WERI-Rb-1 (cell line): Measurements from ENCODE around the gene ARMC9.

ENCODE experiments used
- DNase-seq: peaks from one replicate; pipeline ENCODE4 v3.0.0-alpha.2; 2020
- H3K27ac ChIP-seq: fragments of 250-450 bp; sonication (Bioruptor Pico); 2 replicates; pipeline ENCODE4 v1.5.1; 2020; ENCODE audit warnings: mild to moderate bottlenecking, moderate library complexity
- H3K27me3 ChIP-seq: fragments of 250-450 bp; sonication (Bioruptor Pico); 2 replicates; pipeline ENCODE4 v1.5.1; 2021; ENCODE audit warnings: mild to moderate bottlenecking, low read depth, moderate library complexity; ENCODE audit not compliant: insufficient read depth, severe bottlenecking
- H3K36me3 ChIP-seq: fragments of 250-450 bp; sonication (Bioruptor Pico); 2 replicates; pipeline ENCODE4 v1.5.1; 2020; ENCODE audit warnings: mild to moderate bottlenecking, moderate library complexity
- H3K4me3 ChIP-seq: 2 replicates; pipeline ENCODE4 v1.5.1; 2011; ENCODE audit warnings: low read depth, mild to moderate bottlenecking, control low read depth, low read length
- H3K9me3 ChIP-seq: fragments of 250-450 bp; sonication (Bioruptor Pico); 2 replicates; pipeline ENCODE4 v1.5.1; 2021; ENCODE audit warnings: mild to moderate bottlenecking, moderate library complexity; ENCODE audit not compliant: severe bottlenecking
- TF ChIP-seq, protein P1 (sequence below): IDR thresholded peaks from 2 replicates; pipeline ENCODE4 v1.5.1; 2011; ENCODE audit warnings: low read depth, mild to moderate bottlenecking, control low read depth, inconsistent platforms, low read length

ARMC9 gene

DNA sequence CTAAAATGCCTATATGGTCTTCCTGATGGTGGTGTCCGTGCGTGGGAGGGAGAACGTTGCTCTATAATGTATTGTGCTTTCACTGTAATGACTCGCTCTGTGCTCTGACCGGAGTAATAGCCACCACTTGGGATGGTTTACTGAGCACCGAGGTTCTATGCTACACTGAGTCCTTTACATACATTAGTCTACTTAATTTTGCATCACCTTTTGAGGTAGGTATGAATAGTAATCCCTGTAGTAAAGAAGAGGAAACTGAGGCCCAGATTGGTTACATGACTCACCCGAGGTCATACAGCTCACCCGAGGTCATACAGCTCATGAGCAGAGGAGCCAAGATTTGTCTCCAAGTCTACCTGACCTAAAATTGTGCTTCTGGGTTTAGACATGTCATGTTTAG is 79.5 kb downstream of the ARMC9 start:
- Histone ChIP-seq H3K9me3 (no peaks in the 10 kb centered on the region), H3K27ac (no peak overlapping the region), H3K27me3 (no peaks in the 10 kb centered on the region), H3K4me3 (no peak overlapping the region), H3K36me3 (peaks cover 63% of the 10 kb centered on the region)
- no peak for DNase-seq
- TF ChIP-seq, protein P1, sequence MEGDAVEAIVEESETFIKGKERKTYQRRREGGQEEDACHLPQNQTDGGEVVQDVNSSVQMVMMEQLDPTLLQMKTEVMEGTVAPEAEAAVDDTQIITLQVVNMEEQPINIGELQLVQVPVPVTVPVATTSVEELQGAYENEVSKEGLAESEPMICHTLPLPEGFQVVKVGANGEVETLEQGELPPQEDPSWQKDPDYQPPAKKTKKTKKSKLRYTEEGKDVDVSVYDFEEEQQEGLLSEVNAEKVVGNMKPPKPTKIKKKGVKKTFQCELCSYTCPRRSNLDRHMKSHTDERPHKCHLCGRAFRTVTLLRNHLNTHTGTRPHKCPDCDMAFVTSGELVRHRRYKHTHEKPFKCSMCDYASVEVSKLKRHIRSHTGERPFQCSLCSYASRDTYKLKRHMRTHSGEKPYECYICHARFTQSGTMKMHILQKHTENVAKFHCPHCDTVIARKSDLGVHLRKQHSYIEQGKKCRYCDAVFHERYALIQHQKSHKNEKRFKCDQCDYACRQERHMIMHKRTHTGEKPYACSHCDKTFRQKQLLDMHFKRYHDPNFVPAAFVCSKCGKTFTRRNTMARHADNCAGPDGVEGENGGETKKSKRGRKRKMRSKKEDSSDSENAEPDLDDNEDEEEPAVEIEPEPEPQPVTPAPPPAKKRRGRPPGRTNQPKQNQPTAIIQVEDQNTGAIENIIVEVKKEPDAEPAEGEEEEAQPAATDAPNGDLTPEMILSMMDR: no peak

DNA sequence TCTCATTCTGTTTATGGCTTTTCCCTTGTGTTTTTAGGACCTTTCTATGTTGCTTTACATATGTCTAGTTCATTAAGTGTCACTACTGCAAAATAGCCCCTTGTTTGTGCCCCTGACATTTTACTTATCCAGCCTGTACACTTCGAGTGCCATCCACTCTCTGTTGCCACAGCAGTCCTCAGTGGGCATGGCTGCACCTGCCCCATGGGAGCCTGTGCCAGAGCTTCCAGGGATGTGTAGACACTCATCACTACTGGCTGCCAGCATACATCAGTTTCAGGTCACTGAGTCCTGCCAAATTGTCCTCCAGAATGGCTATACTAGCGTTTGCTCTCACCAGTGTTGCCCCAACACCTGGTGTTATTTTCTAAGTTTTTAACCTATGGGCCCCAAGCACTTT is 80.4 kb downstream of the ARMC9 start:
- H3K4me3 ChIP-seq: no peak overlapping the region
- no peaks in the 10 kb centered on the region for H3K27me3 ChIP-seq
- TF ChIP-seq, protein P1: no peak
- DNase-seq: no peak
- no peaks in the 10 kb centered on the region for H3K9me3 ChIP-seq
- H3K36me3 ChIP-seq: peaks cover 55% of the 10 kb centered on the region
- H3K27ac ChIP-seq: no peak overlapping the region

GRCh38 chr2:231280846-231281245 is 82.4 kb downstream of the ARMC9 start:
- TF ChIP-seq, protein P1: no peak
- no peak overlapping the region for H3K4me3 ChIP-seq
- no peak for DNase-seq
- H3K27me3 ChIP-seq: no peaks in the 10 kb centered on the region
- no peaks in the 10 kb centered on the region for H3K9me3 ChIP-seq
- no peak overlapping the region for H3K27ac ChIP-seq
- peaks cover 45% of the 10 kb centered on the region for H3K36me3 ChIP-seq

DNA sequence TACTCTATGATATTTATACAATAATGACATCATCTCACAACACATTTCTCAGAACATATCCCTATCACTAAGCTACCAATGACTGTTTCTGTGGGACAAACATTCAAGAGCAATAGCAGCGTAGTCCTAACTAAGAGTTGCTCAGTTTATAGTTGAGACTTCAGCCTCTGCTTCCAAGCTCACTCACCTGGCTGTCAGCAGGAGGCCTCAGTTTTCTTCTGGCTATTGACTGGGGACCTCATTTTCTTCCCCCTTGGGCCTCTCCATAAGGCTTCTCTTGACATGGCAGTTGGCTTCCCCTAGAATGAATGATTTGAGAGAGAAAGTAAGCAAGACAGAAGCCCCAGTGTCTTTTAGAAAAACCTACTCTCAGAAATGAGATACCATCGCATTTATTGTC is 85.9 kb downstream of the ARMC9 start:
- TF ChIP-seq, protein P1: no peak
- H3K4me3 ChIP-seq: no peak overlapping the region
- H3K27me3 ChIP-seq: no peaks in the 10 kb centered on the region
- no peak overlapping the region for H3K27ac ChIP-seq
- no peaks in the 10 kb centered on the region for H3K9me3 ChIP-seq
- DNase-seq: no peak
- peaks cover 23% of the 10 kb centered on the region for H3K36me3 ChIP-seq

DNA sequence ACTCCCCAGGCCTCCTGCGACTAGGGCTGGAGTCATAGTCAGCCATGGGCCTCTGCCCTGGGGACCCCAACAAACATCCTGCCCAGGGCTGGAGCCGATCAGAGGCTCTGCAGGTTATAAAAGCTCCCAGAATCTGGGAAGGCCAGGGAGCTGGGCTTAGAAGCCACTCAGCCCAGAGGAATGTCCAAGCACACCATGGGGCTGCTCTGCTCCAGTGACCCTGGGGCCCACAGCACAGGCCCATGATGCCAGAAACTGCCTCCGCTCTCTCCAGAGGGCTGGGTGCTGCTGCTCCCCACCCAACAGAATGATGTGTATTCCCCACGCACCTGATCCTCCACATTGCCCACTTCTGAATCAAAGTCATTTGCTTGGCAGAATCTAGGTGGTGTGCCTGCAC is 88.5 kb downstream of the ARMC9 start:
- Histone ChIP-seq H3K27ac (no peak overlapping the region), H3K27me3 (no peaks in the 10 kb centered on the region), H3K36me3 (peaks cover 12% of the 10 kb centered on the region), H3K4me3 (no peak overlapping the region), H3K9me3 (no peaks in the 10 kb centered on the region)
- TF ChIP-seq, protein P1: no peak
- DNase-seq: no peak

DNA sequence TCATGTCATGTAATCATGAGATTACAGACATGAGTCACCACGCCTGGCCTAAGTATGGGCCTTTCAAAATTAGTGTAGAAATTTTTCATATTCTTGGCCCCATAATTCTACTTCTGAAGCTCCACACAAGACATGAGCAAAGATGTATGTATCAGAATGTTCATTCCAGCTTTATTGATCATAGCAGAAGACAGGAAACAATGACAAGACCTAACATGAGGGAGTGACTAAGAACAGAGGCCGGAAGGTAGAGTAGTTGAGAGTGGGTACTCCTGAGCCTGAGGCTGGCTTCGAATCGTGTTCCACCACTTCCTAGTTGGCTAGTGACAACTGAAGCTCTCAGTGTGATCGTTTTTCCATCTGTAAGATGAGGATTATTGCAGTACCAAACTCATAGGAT is 89.3 kb downstream of the ARMC9 start:
- Histone ChIP-seq H3K27ac (no peak overlapping the region), H3K36me3 (peaks cover 6% of the 10 kb centered on the region), H3K9me3 (no peaks in the 10 kb centered on the region), H3K27me3 (no peaks in the 10 kb centered on the region), H3K4me3 (no peak overlapping the region)
- TF ChIP-seq, protein P1: no peak
- DNase-seq: no peak
